Naive thymus-derived CD4-positive, alpha-beta T cell (primary cell): ENCODE data around the gene GINS2. TPM values are rescaled to one million over a fixed set of nuclear protein-coding genes. Genes with fewer than 3 reads are reported as not detected.

Experiments
- ATAC-seq: fragments of 150-1000 bp; cut with Tn5 transposase; 2 replicates; pipeline ENCODE4 v1.10.0; 2021; ENCODE audit warnings: mild to moderate bottlenecking, moderate library complexity
- CTCF ChIA-PET: fragments of 350-600 bp; sonication (Branson Sonifier 250); formaldehyde crosslinking; loops from one replicate; lab custom pipeline; 2021; ENCODE audit warnings: antibody characterized with exemption; lab: Charles Lee
- POLR2A ChIA-PET: fragments of 350-600 bp; sonication (Branson Sonifier 250); formaldehyde crosslinking; loops from one replicate; lab custom pipeline; 2021; ENCODE audit warnings: antibody characterized with exemption, inconsistent platforms; lab: Charles Lee
- DNase-seq, 9 donors: peaks; one replicate each; pipeline versions ENCODE4 v3.0.0 to v3.0.0-alpha.2; 2020 to 2022; ENCODE audit warnings: mixed read lengths in 1 of 9
- H3K27ac ChIP-seq: one replicate; pipeline ENCODE4 v1.7.0; 2013; ENCODE audit warnings: mild to moderate bottlenecking, low read depth, low read length, moderate library complexity
- H3K27me3 ChIP-seq, 2 donors: one replicate each; pipeline ENCODE4 v1.7.0; 2013; ENCODE audit warnings: low read length in 2 of 2, mild to moderate bottlenecking in 2 of 2, moderate library complexity in 2 of 2; ENCODE audit not compliant: control insufficient read depth in 2 of 2, insufficient read depth in 2 of 2
- H3K36me3 ChIP-seq, 3 experiments: 1 replicate in 2 of 3; 2 replicates in 1 of 3; pipeline ENCODE4 v1.7.0; 2013; ENCODE audit warnings: low read length in 3 of 3, mild to moderate bottlenecking in 3 of 3, moderate library complexity in 1 of 3; ENCODE audit not compliant: insufficient read depth in 3 of 3, control insufficient read depth in 2 of 3
- H3K4me1 ChIP-seq, 2 donors: one replicate each; pipeline ENCODE4 v1.7.0; 2013; ENCODE audit warnings: low read length in 2 of 2, mild to moderate bottlenecking in 2 of 2, moderate library complexity in 1 of 2; ENCODE audit not compliant: control insufficient read depth in 2 of 2, insufficient read depth in 2 of 2
- H3K4me3 ChIP-seq: 2 replicates; pipeline ENCODE4 v1.7.0; 2013; ENCODE audit warnings: mild to moderate bottlenecking, low read length
- H3K9me3 ChIP-seq, 3 experiments: 1 replicate in 2 of 3; 2 replicates in 1 of 3; pipeline ENCODE4 v1.7.0; 2013; ENCODE audit warnings: low read length in 3 of 3; ENCODE audit not compliant: control insufficient read depth in 2 of 3
- H3K27ac Mint-ChIP-seq, 9 donors: one replicate each; pipeline ENCODE4 v1.8.0; 2020 to 2022; ENCODE audit warnings: mixed read lengths in 9 of 9, mild to moderate bottlenecking in 8 of 9, moderate library complexity in 5 of 9, inconsistent platforms in 2 of 9
- H3K27me3 Mint-ChIP-seq, 5 donors: one replicate each; pipeline ENCODE4 v1.8.0; 2021 to 2022; ENCODE audit warnings: mixed read lengths in 5 of 5, mild to moderate bottlenecking in 1 of 5
- H3K36me3 Mint-ChIP-seq, 5 donors: one replicate each; pipeline ENCODE4 v1.8.0; 2020 to 2022; ENCODE audit warnings: mixed read lengths in 5 of 5, mild to moderate bottlenecking in 3 of 5, inconsistent platforms in 1 of 5
- H3K4me1 Mint-ChIP-seq, 7 donors: one replicate each; pipeline ENCODE4 v1.8.0; 2020 to 2022; ENCODE audit warnings: mixed read lengths in 7 of 7, mild to moderate bottlenecking in 3 of 7, inconsistent platforms in 1 of 7
- H3K4me3 Mint-ChIP-seq, 10 donors: one replicate each; pipeline ENCODE4 v1.8.0; 2020 to 2022; ENCODE audit warnings: mild to moderate bottlenecking in 10 of 10, mixed read lengths in 10 of 10, moderate library complexity in 6 of 10, inconsistent platforms in 2 of 10
- H3K9me3 Mint-ChIP-seq, 11 donors: one replicate each; pipeline ENCODE4 v1.8.0; 2020 to 2022; ENCODE audit warnings: mixed read lengths in 11 of 11, mild to moderate bottlenecking in 4 of 11, inconsistent platforms in 1 of 11, moderate library complexity in 1 of 11
- intact Hi-C, 2 donors: fragments of 100-400 bp; cut with micrococcal nuclease; formaldehyde crosslinking; loops; one replicate each; pipeline ENCODE4 v1.15.1; 2023
- polyA plus RNA-seq, 2 donors: library from polyadenylated mRNA; unstranded; fragments of 300-500 nt; fragmentation: Illumina TruSeq; gene quantifications; one replicate each; pipeline ENCODE4 v1.2.3, GENCODE V29; 2021
- total RNA-seq, 6 experiments: library from RNA in 5 of 6; stranded (reverse) in 5 of 6; gene quantifications; 1 replicate in 5 of 6; 2 replicates in 1 of 6; pipeline ENCODE4 v1.2.3 and lab custom pipeline; 2021 to 2026

The GINS2 gene
- total and polyA plus RNA-seq, 7 experiments from 2014 or later = 1.0 to 43.6 (median 1.9) TPM

GRCh38 chr16:85717393-85718152 lies 28.8 kb upstream of the GINS2 start:
- Histone ChIP-seq H3K4me1 (peaks cover 0 to 11% of the 10 kb centered on the region in 2 donors), H3K27me3 (no peaks in the 10 kb centered on the region), H3K4me3 (no peak overlapping the region), H3K9me3 (no peaks in the 10 kb centered on the region), H3K36me3 (no peaks in the 10 kb centered on the region), H3K27ac (no peak overlapping the region)
- Mint-ChIP-seq H3K27me3 (peaks cover 0 to 15% (median 0%) of the 10 kb centered on the region in 5 donors), H3K36me3 (peaks cover 0 to 6% (median 4%) of the 10 kb centered on the region in 5 donors), H3K27ac (no peak overlapping the region), H3K4me3 (peak overlapping the region in 1 of 10 donors; percentile 61), H3K9me3 (peaks cover 0 to 6% (median 0%) of the 10 kb centered on the region in 11 donors), H3K4me1 (peaks cover 0 to 20% (median 17%) of the 10 kb centered on the region in 7 donors)
- intact Hi-C loops = loop anchor here (1.0 to 10.0 kb wide), 6 partner anchors 18 to 413 kb away; partner anchors contain the start of gene C16orf74 (in 1 of the 2)
- DNase-seq (peak; percentile 26 to 59 (median 49)), ATAC-seq (peak; percentile 63)
- CTCF ChIA-PET = interaction anchor here (0.7 to 2.4 kb wide), 4 partner anchors 12 to 420 kb away, joined by 3 to 6 read pairs (median 4); no protein-coding TSS in a partner anchor
- POLR2A ChIA-PET = no interaction called here

- intact Hi-C loops = loop anchor here in 1 of 2 donors (5.0 to 10.0 kb wide), 2 partner anchors 36 to 412 kb away; partner anchors contain the start of gene C16orf74
- Histone ChIP-seq H3K4me1 (peaks cover 0 to 11% of the 10 kb centered on the region in 2 donors), H3K27ac (no peak overlapping the region), H3K27me3 (no peaks in the 10 kb centered on the region), H3K4me3 (no peak overlapping the region), H3K9me3 (peaks cover 0 to 5% (median 0%) of the 10 kb centered on the region in 3 experiments), H3K36me3 (no peaks in the 10 kb centered on the region)
- peak overlapping the region in 1 of 10 donors; percentile 61 for H3K4me3 Mint-ChIP-seq
- peaks cover 0 to 15% (median 0%) of the 10 kb centered on the region in 5 donors for H3K27me3 Mint-ChIP-seq
- peaks cover 0 to 11% (median 4%) of the 10 kb centered on the region in 11 donors for H3K9me3 Mint-ChIP-seq
- H3K36me3 Mint-ChIP-seq = peaks cover 0 to 12% (median 9%) of the 10 kb centered on the region in 5 donors
- ChIA-PET CTCF (interaction anchor here (0.9 to 2.4 kb wide), 3 partner anchors 13 to 59 kb away, joined by 4 to 6 read pairs (median 4); no protein-coding TSS in a partner anchor), POLR2A (no interaction called here)
- no peak for ATAC-seq
- no peak overlapping the region for H3K27ac Mint-ChIP-seq
- DNase-seq = no peak
- peaks cover 0 to 20% (median 17%) of the 10 kb centered on the region in 7 donors for H3K4me1 Mint-ChIP-seq
Measured at GRCh38 chr16:85716680-85717038, 27.9 kb upstream of the GINS2 start.

- Histone ChIP-seq H3K9me3 (peaks cover 0 to 5% (median 0%) of the 10 kb centered on the region in 3 experiments), H3K36me3 (no peaks in the 10 kb centered on the region), H3K27me3 (no peaks in the 10 kb centered on the region), H3K4me3 (no peak overlapping the region), H3K4me1 (peaks cover 0 to 11% of the 10 kb centered on the region in 2 donors), H3K27ac (no peak overlapping the region)
- peak overlapping the region in 4 of 10 donors; percentile 16 to 61 (median 48) for H3K4me3 Mint-ChIP-seq
- H3K9me3 Mint-ChIP-seq = peaks cover 0 to 11% (median 4%) of the 10 kb centered on the region in 11 donors
- ChIA-PET POLR2A (no interaction called here), CTCF (interaction anchor here (1.4 to 2.4 kb wide), 2 partner anchors 13 to 58 kb away, joined by 4 to 6 read pairs; no protein-coding TSS in a partner anchor)
- DNase-seq = no peak
- peaks cover 0 to 15% (median 0%) of the 10 kb centered on the region in 5 donors for H3K27me3 Mint-ChIP-seq
- intact Hi-C loops = loop anchor here in 1 of 2 donors (5.0 to 10.0 kb wide), 2 partner anchors 36 to 411 kb away; partner anchors contain the start of gene C16orf74
- peaks cover 0 to 20% (median 17%) of the 10 kb centered on the region in 7 donors for H3K4me1 Mint-ChIP-seq
- ATAC-seq = no peak
- H3K36me3 Mint-ChIP-seq = peaks cover 0 to 12% (median 9%) of the 10 kb centered on the region in 5 donors
- H3K27ac Mint-ChIP-seq = peak overlapping the region in 2 of 9 donors; percentile 44 to 60
Measured at GRCh38 chr16:85716022-85716679, 27.4 kb upstream of the GINS2 start.

GRCh38 chr16:85715169-85716021 lies 26.6 kb upstream of the GINS2 start:
- ChIA-PET POLR2A (no interaction called here), CTCF (interaction anchor here (2.4 kb wide), 1 partner anchor 58 kb away, joined by 6 read pairs; no protein-coding TSS in a partner anchor)
- H3K4me1 Mint-ChIP-seq = peaks cover 0 to 25% (median 17%) of the 10 kb centered on the region in 7 donors
- H3K4me3 Mint-ChIP-seq = peak overlapping the region in 7 of 10 donors; percentile 4 to 64 (median 51)
- no peaks in the 10 kb centered on the region for H3K36me3 ChIP-seq
- H3K27ac Mint-ChIP-seq = peak overlapping the region in 5 of 9 donors; percentile 38 to 60 (median 46)
- H3K27me3 ChIP-seq = no peaks in the 10 kb centered on the region
- H3K9me3 Mint-ChIP-seq = peaks cover 0 to 11% (median 4%) of the 10 kb centered on the region in 11 donors
- ATAC-seq (no peak), DNase-seq (no peak)
- H3K27ac ChIP-seq = no peak overlapping the region
- H3K9me3 ChIP-seq = peaks cover 0 to 5% (median 0%) of the 10 kb centered on the region in 3 experiments
- H3K4me1 ChIP-seq = peaks cover 0 to 11% of the 10 kb centered on the region in 2 donors
- H3K27me3 Mint-ChIP-seq = peaks cover 0 to 15% (median 0%) of the 10 kb centered on the region in 5 donors
- H3K4me3 ChIP-seq = no peak overlapping the region
- peaks cover 0 to 18% (median 11%) of the 10 kb centered on the region in 5 donors for H3K36me3 Mint-ChIP-seq
- intact Hi-C loops = loop anchor here in 1 of 2 donors (5.0 to 10.0 kb wide), 2 partner anchors 37 to 411 kb away; partner anchors contain the start of gene C16orf74

GRCh38 chr16:85712801-85713200 lies 24.0 kb upstream of the GINS2 start:
- no peak overlapping the region for H3K4me3 ChIP-seq
- H3K27ac Mint-ChIP-seq = no peak overlapping the region
- ATAC-seq = no peak
- peaks cover 0 to 5% (median 0%) of the 10 kb centered on the region in 3 experiments for H3K9me3 ChIP-seq
- H3K36me3 ChIP-seq = no peaks in the 10 kb centered on the region
- H3K27ac ChIP-seq = no peak overlapping the region
- intact Hi-C loops = loop anchor here in 1 of 2 donors (10.0 kb wide), 1 partner anchor 408 kb away; no protein-coding TSS in a partner anchor
- peaks cover 0 to 14% (median 0%) of the 10 kb centered on the region in 5 donors for H3K27me3 Mint-ChIP-seq
- H3K27me3 ChIP-seq = no peaks in the 10 kb centered on the region
- DNase-seq = no peak
- peaks cover 0 to 18% (median 14%) of the 10 kb centered on the region in 7 donors for H3K4me1 Mint-ChIP-seq
- H3K4me1 ChIP-seq = peaks cover 0 to 11% of the 10 kb centered on the region in 2 donors
- POLR2A ChIA-PET = no interaction called here
- peaks cover 0 to 18% (median 11%) of the 10 kb centered on the region in 5 donors for H3K36me3 Mint-ChIP-seq
- peaks cover 0 to 11% (median 4%) of the 10 kb centered on the region in 11 donors for H3K9me3 Mint-ChIP-seq
- CTCF ChIA-PET = no interaction called here
- no peak overlapping the region for H3K4me3 Mint-ChIP-seq
